HepG2 (cell line): ENCODE measurements around the gene PCAT7. TPM values are rescaled to one million over a fixed set of nuclear protein-coding genes. Genes with fewer than 3 reads are reported as not detected.
A peak's percentile ranks its signal among the peaks of the same experiment; 100 is the strongest.

ENCODE experiments used
- BCL6 ChIP-seq: IDR thresholded peaks from 2 replicates; pipeline ENCODE4 v1.6.1; 2016; ENCODE audit warnings: missing genetic modification reagents, missing compliant biosample characterization
- CBX5 ChIP-seq: sonication (generic); formaldehyde crosslinking; IDR thresholded peaks from 2 replicates; pipeline ENCODE4 v1.4.0; 2020; ENCODE audit warnings: missing genetic modification reagents, borderline replicate concordance
- CREM ChIP-seq, 2 experiments: sonication (generic) in 1 of 2; formaldehyde crosslinking in 1 of 2; IDR thresholded peaks; 2 replicates each; pipeline versions ENCODE4 v1.4.0 to v1.6.1; 2016 to 2020; ENCODE audit warnings: antibody characterized with exemption in 1 of 2, mild to moderate bottlenecking in 1 of 2, missing genetic modification reagents in 1 of 2
- GATAD1 ChIP-seq: IDR thresholded peaks from 2 replicates; pipeline ENCODE4 v1.6.1; 2016; ENCODE audit warnings: missing genetic modification reagents, missing compliant biosample characterization
- HMGXB4 ChIP-seq, 2 experiments: sonication (generic) in 1 of 2; formaldehyde crosslinking in 1 of 2; IDR thresholded peaks; 2 replicates each; pipeline versions ENCODE4 v1.4.0 to v1.6.1; 2018 to 2020; ENCODE audit warnings: missing genetic modification reagents in 2 of 2, borderline replicate concordance in 1 of 2, low read depth in 1 of 2, mild to moderate bottlenecking in 1 of 2, missing biosample characterization in 1 of 2
- MTF2 ChIP-seq: sonication (generic); formaldehyde crosslinking; IDR thresholded peaks from 2 replicates; pipeline ENCODE4 v1.5.0; 2020; ENCODE audit warnings: missing genetic modification reagents, borderline replicate concordance
- NR2F6 ChIP-seq, 2 experiments: IDR thresholded peaks; 2 replicates each; pipeline ENCODE4 v1.6.1; 2016; ENCODE audit warnings: antibody characterized with exemption in 1 of 2, mild to moderate bottlenecking in 1 of 2
- SOX13 ChIP-seq, 3 experiments: fragments of 450-650 bp in 1 of 3; sonication (generic) in 1 of 3; formaldehyde crosslinking in 1 of 3; IDR thresholded peaks in 2 of 3; conservative IDR thresholded peaks in 1 of 3; 2 replicates each; pipeline versions ENCODE4 v1.5.0 to v1.6.1; 2016 to 2020; ENCODE audit warnings: antibody characterized with exemption in 1 of 3, mild to moderate bottlenecking in 1 of 3, missing compliant biosample characterization in 1 of 3, missing genetic modification reagents in 1 of 3, moderate library complexity in 1 of 3
- TCF12 ChIP-seq, 2 experiments: fragments of 450-650 bp in 1 of 2; sonication (generic) in 1 of 2; formaldehyde crosslinking in 1 of 2; IDR thresholded peaks; 2 replicates each; pipeline versions ENCODE4 v1.6.1 to v1.8.0; 2017 to 2022; ENCODE audit warnings: antibody characterized with exemption in 1 of 2, mild to moderate bottlenecking in 1 of 2, missing genetic modification reagents in 1 of 2, moderate library complexity in 1 of 2
- U2AF1 ChIP-seq: fragments of 200-400 bp; formaldehyde crosslinking; optimal IDR thresholded peaks from 2 replicates; pipeline ENCODE3; 2017; ENCODE audit warnings: mild to moderate bottlenecking, low read depth, low read length
- ZBTB37 ChIP-seq: sonication (generic); formaldehyde crosslinking; IDR thresholded peaks from 2 replicates; pipeline ENCODE4 v1.4.0; 2020; ENCODE audit warnings: mild to moderate bottlenecking, missing genetic modification reagents
- ZNF788 ChIP-seq: sonication (generic); formaldehyde crosslinking; IDR thresholded peaks from 2 replicates; pipeline ENCODE4 v1.5.0; 2020; ENCODE audit warnings: mild to moderate bottlenecking, missing genetic modification reagents, borderline replicate concordance
- ZNF816 ChIP-seq: sonication (generic); formaldehyde crosslinking; IDR thresholded peaks from 2 replicates; pipeline ENCODE4 v1.8.0; 2022; ENCODE audit warnings: missing genetic modification reagents, mild to moderate bottlenecking, borderline replicate concordance
- polyA plus RNA-seq, 8 experiments: library from polyadenylated mRNA; depleted of rRNA in 3 of 8; stranded (reverse) in 7 of 8; unstranded in 1 of 8; fragments of >200 nt; fragmentation: Illumina TruSeq in 4 of 8; extraction: Trizol in 4 of 8; gene quantifications; 2 replicates each; pipeline versions ENCODE4 v1.2.1 to v1.2.3, GENCODE V29; 2011 to 2016; ENCODE audit warnings: low read depth in 4 of 8, missing spikeins in 1 of 8, mixed read lengths in 1 of 8; ENCODE audit not compliant: insufficient read depth in 1 of 8
- total RNA-seq, 5 experiments: library from RNA; depleted of rRNA; stranded (reverse); fragments of >200 nt; fragmentation: Illumina TruSeq; extraction: Trizol; gene quantifications; 2 replicates each; pipeline ENCODE4 v1.2.3, GENCODE V29; 2016; ENCODE audit warnings: low read depth in 1 of 5
- TF ChIP-seq, protein P1 (sequence below): sonication (generic); formaldehyde crosslinking; IDR thresholded peaks from 2 replicates; pipeline ENCODE4 v1.8.0; 2022; ENCODE audit warnings: mild to moderate bottlenecking, missing genetic modification reagents, moderate library complexity
- TF ChIP-seq, protein P2 (sequence below): sonication (generic); formaldehyde crosslinking; IDR thresholded peaks from 2 replicates; pipeline ENCODE4 v1.4.0; 2020; ENCODE audit warnings: missing genetic modification reagents, borderline replicate concordance

Gene PCAT7
- total and polyA plus RNA-seq, 2 of the 13 experiments (the other 11 are each of a cell fraction or from before 2014, with no cell fraction given) = 2.3 to 3.9 TPM

- TF ChIP-seq CBX5 (CRISPR knock-in tag) (peak; percentile 32; the same call in 1 of the 2 replicates), ZNF788 (peak; percentile 44; the same call in 1 of the 2 replicates), ZNF816 (no peak), NR2F6 (IDR thresholded peaks at IDR 0.05) (no peak), NR2F6 (CRISPR knock-in tag; IDR thresholded peaks at IDR 0.05) (no peak), BCL6 (peak; percentile 80), SOX13 (IDR thresholded peaks at IDR 0.05) (no peak), SOX13 (CRISPR knock-in tag; conservative IDR thresholded peaks at IDR 0.05 in 1 of 2, IDR thresholded peaks at IDR 0.05 in 1 of 2) (0 out of 4 replicates have a peak, but pooled peaks of 1 of the 2 experiments have one; percentile 5), GATAD1 (CRISPR knock-in tag) (peak; percentile 60; the same call in 1 of the 2 replicates), ZBTB37 (CRISPR knock-in tag) (0 out of 2 replicates have a peak, but pooled peaks have one; percentile 23), CREM (IDR thresholded peaks at IDR 0.05) (peak; percentile 64), CREM (CRISPR knock-in tag; IDR thresholded peaks at IDR 0.05) (no peak), TCF12 (IDR thresholded peaks at IDR 0.05) (no peak), TCF12 (CRISPR knock-in tag; IDR thresholded peaks at IDR 0.05) (no peak), U2AF1 (no peak), HMGXB4 (CRISPR knock-in tag; IDR thresholded peaks at IDR 0.05; ENCODE audit: borderline replicate concordance in 1 of 2, low read depth in 1 of 2) (peak; percentile 27 to 67; a peak in 3 of 4 replicates), MTF2 (CRISPR knock-in tag) (no peak)
- TF ChIP-seq, protein P1, sequence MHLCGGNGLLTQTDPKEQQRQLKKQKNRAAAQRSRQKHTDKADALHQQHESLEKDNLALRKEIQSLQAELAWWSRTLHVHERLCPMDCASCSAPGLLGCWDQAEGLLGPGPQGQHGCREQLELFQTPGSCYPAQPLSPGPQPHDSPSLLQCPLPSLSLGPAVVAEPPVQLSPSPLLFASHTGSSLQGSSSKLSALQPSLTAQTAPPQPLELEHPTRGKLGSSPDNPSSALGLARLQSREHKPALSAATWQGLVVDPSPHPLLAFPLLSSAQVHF = no peak
- TF ChIP-seq, protein P2, sequence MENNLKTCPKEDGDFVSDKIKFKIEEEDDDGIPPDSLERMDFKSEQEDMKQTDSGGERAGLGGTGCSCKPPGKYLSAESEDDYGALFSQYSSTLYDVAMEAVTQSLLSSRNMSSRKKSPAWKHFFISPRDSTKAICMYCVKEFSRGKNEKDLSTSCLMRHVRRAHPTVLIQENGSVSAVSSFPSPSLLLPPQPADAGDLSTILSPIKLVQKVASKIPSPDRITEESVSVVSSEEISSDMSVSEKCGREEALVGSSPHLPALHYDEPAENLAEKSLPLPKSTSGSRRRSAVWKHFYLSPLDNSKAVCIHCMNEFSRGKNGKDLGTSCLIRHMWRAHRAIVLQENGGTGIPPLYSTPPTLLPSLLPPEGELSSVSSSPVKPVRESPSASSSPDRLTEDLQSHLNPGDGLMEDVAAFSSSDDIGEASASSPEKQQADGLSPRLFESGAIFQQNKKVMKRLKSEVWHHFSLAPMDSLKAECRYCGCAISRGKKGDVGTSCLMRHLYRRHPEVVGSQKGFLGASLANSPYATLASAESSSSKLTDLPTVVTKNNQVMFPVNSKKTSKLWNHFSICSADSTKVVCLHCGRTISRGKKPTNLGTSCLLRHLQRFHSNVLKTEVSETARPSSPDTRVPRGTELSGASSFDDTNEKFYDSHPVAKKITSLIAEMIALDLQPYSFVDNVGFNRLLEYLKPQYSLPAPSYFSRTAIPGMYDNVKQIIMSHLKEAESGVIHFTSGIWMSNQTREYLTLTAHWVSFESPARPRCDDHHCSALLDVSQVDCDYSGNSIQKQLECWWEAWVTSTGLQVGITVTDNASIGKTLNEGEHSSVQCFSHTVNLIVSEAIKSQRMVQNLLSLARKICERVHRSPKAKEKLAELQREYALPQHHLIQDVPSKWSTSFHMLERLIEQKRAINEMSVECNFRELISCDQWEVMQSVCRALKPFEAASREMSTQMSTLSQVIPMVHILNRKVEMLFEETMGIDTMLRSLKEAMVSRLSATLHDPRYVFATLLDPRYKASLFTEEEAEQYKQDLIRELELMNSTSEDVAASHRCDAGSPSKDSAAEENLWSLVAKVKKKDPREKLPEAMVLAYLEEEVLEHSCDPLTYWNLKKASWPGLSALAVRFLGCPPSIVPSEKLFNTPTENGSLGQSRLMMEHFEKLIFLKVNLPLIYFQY (CRISPR knock-in tag) = no peak
Observed at GRCh38 chr9:94603259-94604160, 48.6 kb downstream of the PCAT7 start (continued).
